SK-N-MC (cell line): ENCODE results near the gene NEDD8.

Experiments
- DNase-seq: peaks from one replicate; pipeline ENCODE4 v3.0.0-alpha.2; 2011; ENCODE audit warnings: low read depth, low spot score
- H3K27ac ChIP-seq: fragments of 200-600 bp; sonication (generic); 2 replicates; pipeline ENCODE4 v1.5.1; 2016; ENCODE audit warnings: mixed run types
- H3K36me3 ChIP-seq: fragments of 200-600 bp; sonication (generic); 2 replicates; pipeline ENCODE4 v1.6.1; 2017; ENCODE audit warnings: antibody characterized with exemption, low read length, mixed read lengths; ENCODE audit not compliant: insufficient read depth
- H3K4me3 ChIP-seq: fragments of 200-600 bp; sonication (generic); 2 replicates; pipeline ENCODE4 v1.5.1; 2016
- H3K9ac ChIP-seq: fragments of 200-600 bp; sonication (generic); 2 replicates; pipeline ENCODE4 v1.8.0; 2017; ENCODE audit warnings: mixed run types, mixed read lengths; ENCODE audit not compliant: insufficient read length
- H3K9me3 ChIP-seq: fragments of 200-600 bp; sonication (generic); 2 replicates; pipeline ENCODE4 v1.6.1; 2017; ENCODE audit warnings: low read depth, mild to moderate bottlenecking, antibody characterized with exemption, low read length, moderate library complexity, mixed read lengths
- EZH2 ChIP-seq: fragments of 200-600 bp; sonication (generic); IDR thresholded peaks from one replicate; pipeline ENCODE4 v1.6.1; 2017; ENCODE audit warnings: antibody characterized with exemption
- FOXP2 ChIP-seq: optimal IDR thresholded peaks from 2 replicates; pipeline ENCODE3; 2011; ENCODE audit warnings: mild to moderate bottlenecking, moderate library complexity; ENCODE audit not compliant: insufficient read depth; ENCODE audit errors: extremely low read length, control extremely low read depth
- POLR2AphosphoS5 ChIP-seq: IDR thresholded peaks from 2 replicates; pipeline ENCODE4 v1.6.1; 2012; ENCODE audit warnings: mild to moderate bottlenecking, low read depth, low read length, borderline replicate concordance

Gene NEDD8

GRCh38 chr14:24232121-24232644 is at the start of gene NEDD8:
NEDD8 (minus strand) TSS chr14:24232367; CDS start chr14:24232267, 100 bp downstream.
- TF ChIP-seq EZH2 = no peak
- TF ChIP-seq FOXP2 = peak; percentile 25
- peak; percentile 58 for TF ChIP-seq POLR2AphosphoS5
- H3K4me3 ChIP-seq = peak within 1 kb of the TSS; percentile 98

GRCh38 chr14:24281636-24282035 is 49.5 kb upstream of the NEDD8 start:
- TF ChIP-seq EZH2 = no peak
- TF ChIP-seq FOXP2 = no peak
- no peak for TF ChIP-seq POLR2AphosphoS5
- Histone ChIP-seq H3K4me3 (no peak overlapping the region), H3K9ac (no peak overlapping the region), H3K36me3 (no peaks in the 10 kb centered on the region), H3K9me3 (no peaks in the 10 kb centered on the region), H3K27ac (no peak overlapping the region)
- DNase-seq = no peak

More at GRCh38 chr14:24232121-24232644, at the start of gene NEDD8:
- peak; percentile 84 for DNase-seq
- no peaks in the 10 kb centered on the region for H3K9me3 ChIP-seq
- peak within 1 kb of the TSS; percentile 93 for H3K9ac ChIP-seq
- peaks cover 40% of the 10 kb centered on the region for H3K36me3 ChIP-seq
- peak within 1 kb of the TSS; percentile 92 for H3K27ac ChIP-seq

GRCh38 chr14:24280797-24281460 is 48.8 kb upstream of the NEDD8 start:
- H3K27ac ChIP-seq = no peak overlapping the region
- TF ChIP-seq EZH2 (no peak), POLR2AphosphoS5 (no peak), FOXP2 (no peak)
- no peaks in the 10 kb centered on the region for H3K36me3 ChIP-seq
- no peak overlapping the region for H3K9ac ChIP-seq
- DNase-seq = no peak
- H3K4me3 ChIP-seq = no peak overlapping the region
- H3K9me3 ChIP-seq = no peaks in the 10 kb centered on the region

DNA sequence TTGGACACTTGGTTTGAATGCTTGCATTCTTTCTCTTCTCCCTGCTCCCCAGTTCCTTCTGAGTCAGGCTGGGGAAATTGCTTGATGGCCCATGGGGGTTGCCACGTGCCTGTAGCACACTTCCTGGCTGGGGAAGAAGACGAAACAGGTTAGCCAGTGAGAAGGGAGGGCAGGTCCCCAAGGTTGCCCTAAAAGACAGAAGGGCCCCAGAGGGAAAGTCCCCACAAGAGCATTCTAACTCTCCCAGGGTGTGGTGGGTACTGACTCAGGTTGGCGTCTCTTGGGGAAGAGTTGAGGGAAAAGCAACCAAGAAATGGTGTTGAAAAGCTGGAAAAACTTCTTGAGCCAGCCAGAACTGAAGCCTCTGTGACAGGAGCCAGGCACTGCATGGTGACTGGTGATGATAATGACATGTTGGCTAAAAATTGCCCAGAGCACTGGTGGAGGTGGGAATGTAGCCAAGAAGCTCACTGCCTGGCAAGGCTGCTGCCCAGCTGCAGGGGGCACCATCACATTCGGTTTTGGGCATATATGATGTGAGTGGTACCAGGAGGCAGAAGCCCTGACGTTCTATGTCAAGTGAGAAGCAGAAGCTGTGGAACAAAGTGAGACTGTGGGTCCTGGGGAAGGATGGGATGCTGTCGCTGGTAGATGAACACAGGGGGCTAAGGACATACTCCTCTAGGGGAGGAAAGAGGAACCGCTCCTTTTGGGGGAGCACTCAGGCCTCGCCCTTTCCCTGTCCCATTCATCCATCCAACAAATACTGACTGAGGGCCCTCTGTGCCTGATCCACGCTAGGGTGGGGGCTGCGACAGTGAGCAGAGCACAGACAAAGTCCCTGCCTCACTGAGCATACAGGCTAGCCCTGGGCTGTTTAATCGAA is 47.4 kb upstream of the NEDD8 start:
- H3K27ac ChIP-seq = no peak overlapping the region
- no peak for DNase-seq
- no peaks in the 10 kb centered on the region for H3K9me3 ChIP-seq
- no peak overlapping the region for H3K9ac ChIP-seq
- TF ChIP-seq EZH2 (no peak), FOXP2 (no peak)
- no peaks in the 10 kb centered on the region for H3K36me3 ChIP-seq
- no peak overlapping the region for H3K4me3 ChIP-seq

- H3K27ac ChIP-seq = no peak overlapping the region
- TF ChIP-seq EZH2 = no peak
- TF ChIP-seq FOXP2 = no peak
- TF ChIP-seq POLR2AphosphoS5 = no peak
- H3K9ac ChIP-seq = no peak overlapping the region
- no peaks in the 10 kb centered on the region for H3K9me3 ChIP-seq
- H3K4me3 ChIP-seq = no peak overlapping the region
- no peaks in the 10 kb centered on the region for H3K36me3 ChIP-seq
- no peak for DNase-seq
These were observed 46.3 kb upstream of the NEDD8 start for GRCh38 chr14:24278424-24278823.

DNA sequence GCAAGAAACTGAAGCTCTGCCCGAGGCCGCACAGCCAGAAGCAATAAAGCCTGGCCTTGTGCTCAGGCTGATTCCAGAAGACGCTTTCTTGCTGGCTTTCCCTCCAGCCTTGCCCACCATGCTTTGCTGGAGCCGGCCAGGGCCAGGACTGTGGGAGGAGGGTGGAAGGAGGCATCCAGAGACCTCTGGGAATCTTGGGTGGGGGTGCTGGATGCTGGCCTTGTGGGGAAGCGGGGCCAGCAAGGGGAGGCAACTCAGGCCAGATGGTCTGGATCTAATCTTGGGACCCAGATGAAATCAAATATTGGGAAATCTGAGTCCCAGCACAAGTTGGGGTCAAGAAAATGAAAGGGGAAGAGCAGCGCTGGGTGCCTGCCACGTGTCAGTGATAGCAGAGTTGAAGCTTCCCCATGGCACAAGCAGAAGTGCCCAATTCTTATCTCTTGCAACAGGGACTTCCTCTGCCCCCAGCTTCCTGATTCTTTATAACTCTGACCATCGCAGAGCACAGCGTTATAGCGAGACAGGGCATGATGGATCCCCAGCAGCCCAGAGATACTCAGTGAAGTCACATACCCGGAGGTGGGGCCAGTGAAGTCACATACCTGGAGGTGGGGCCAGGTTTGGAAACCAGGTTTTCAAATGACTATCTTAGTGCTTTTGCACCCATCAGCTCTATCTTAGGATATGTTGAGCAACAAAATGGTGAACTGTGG is 45.6 kb upstream of the NEDD8 start:
- no peak overlapping the region for H3K27ac ChIP-seq
- H3K36me3 ChIP-seq = no peaks in the 10 kb centered on the region
- DNase-seq = no peak
- no peak overlapping the region for H3K9ac ChIP-seq
- TF ChIP-seq POLR2AphosphoS5 (no peak), EZH2 (no peak)
- H3K4me3 ChIP-seq = no peak overlapping the region
- no peaks in the 10 kb centered on the region for H3K9me3 ChIP-seq

GRCh38 chr14:24277071-24277470 is 44.9 kb upstream of the NEDD8 start:
- no peak overlapping the region for H3K9ac ChIP-seq
- DNase-seq = no peak
- no peaks in the 10 kb centered on the region for H3K36me3 ChIP-seq
- H3K9me3 ChIP-seq = no peaks in the 10 kb centered on the region
- no peak overlapping the region for H3K4me3 ChIP-seq
- H3K27ac ChIP-seq = no peak overlapping the region
- TF ChIP-seq EZH2 (no peak), FOXP2 (no peak), POLR2AphosphoS5 (no peak)

- Histone ChIP-seq H3K4me3 (no peak overlapping the region), H3K9me3 (no peaks in the 10 kb centered on the region), H3K36me3 (no peaks in the 10 kb centered on the region), H3K9ac (no peak overlapping the region), H3K27ac (no peak overlapping the region)
- no peak for DNase-seq
- TF ChIP-seq FOXP2 = no peak
- TF ChIP-seq EZH2 = no peak
- no peak for TF ChIP-seq POLR2AphosphoS5
These were observed 42.0 kb upstream of the NEDD8 start for GRCh38 chr14:24274101-24274543.
